CD1c-positive myeloid dendritic cell (primary cell): ENCODE results near the gene CLEC2L.

ENCODE experiments used
- DNase-seq: peaks from one replicate; pipeline ENCODE4 v3.0.0-alpha.2; 2016; ENCODE audit errors: extremely low spot score

CLEC2L gene

GRCh38 chr7:139523199-139523941 lies at the start of gene CLEC2L:
TSS of gene CLEC2L (plus strand) at chr7:139523685. CDS start at chr7:139523928, 243 bp downstream.
- DNase-seq = no peak

GRCh38 chr7:139476139-139476538 lies 47.3 kb upstream of the CLEC2L start:
- no peak for DNase-seq

- no peak for DNase-seq
Measured at GRCh38 chr7:139476891-139477290, 46.6 kb upstream of the CLEC2L start.

- DNase-seq = no peak
Measured at GRCh38 chr7:139479620-139480019, 43.9 kb upstream of the CLEC2L start.

GRCh38 chr7:139481364-139481763 lies 42.1 kb upstream of the CLEC2L start:
- DNase-seq = no peak

- no peak for DNase-seq
Measured at GRCh38 chr7:139482122-139482521, 41.4 kb upstream of the CLEC2L start.

GRCh38 chr7:139482662-139483466 lies 40.6 kb upstream of the CLEC2L start:
- DNase-seq = peak; percentile 65

GRCh38 chr7:139487366-139488080 lies 36.0 kb upstream of the CLEC2L start:
- no peak for DNase-seq

GRCh38 chr7:139488810-139489209 lies 34.7 kb upstream of the CLEC2L start:
- DNase-seq = no peak

- DNase-seq = no peak
Measured at GRCh38 chr7:139490130-139490529, 33.4 kb upstream of the CLEC2L start.

- no peak for DNase-seq
Measured at GRCh38 chr7:139492293-139492692, 31.2 kb upstream of the CLEC2L start.

GRCh38 chr7:139494835-139495579 lies 28.5 kb upstream of the CLEC2L start:
- DNase-seq = peak; percentile 62

- DNase-seq = no peak
Measured at GRCh38 chr7:139495580-139496125, 27.8 kb upstream of the CLEC2L start.

- no peak for DNase-seq
Measured at GRCh38 chr7:139496528-139496927, 27.0 kb upstream of the CLEC2L start.

GRCh38 chr7:139500770-139501138 lies 22.7 kb upstream of the CLEC2L start:
- no peak for DNase-seq

- DNase-seq = no peak
Measured at GRCh38 chr7:139502226-139502625, 21.3 kb upstream of the CLEC2L start.

GRCh38 chr7:139505563-139505962 lies 17.9 kb upstream of the CLEC2L start:
- DNase-seq = no peak

GRCh38 chr7:139509535-139509934 lies 13.9 kb upstream of the CLEC2L start:
- DNase-seq = no peak

- no peak for DNase-seq
Measured at GRCh38 chr7:139511315-139511714, 12.2 kb upstream of the CLEC2L start.

GRCh38 chr7:139515266-139515665 lies 8.2 kb upstream of the CLEC2L start:
- DNase-seq = no peak

- DNase-seq = no peak
Measured at GRCh38 chr7:139521439-139521838, 2.0 kb upstream of the CLEC2L start.

GRCh38 chr7:139522830-139523198 lies 671 bp upstream of the CLEC2L start:
- DNase-seq = peak; percentile 45
